DND-41 (cell line): ENCODE measurements around the gene XXYLT1.

Experiments
- EZH2 ChIP-seq: IDR thresholded peaks from 3 replicates; pipeline ENCODE4 v1.6.1; 2012; ENCODE audit warnings: borderline replicate concordance, low read depth, mild to moderate bottlenecking, moderate library complexity, low read length, inconsistent platforms; ENCODE audit not compliant: severe bottlenecking
- TF ChIP-seq, protein P1 (sequence below): IDR thresholded peaks from 2 replicates; pipeline ENCODE4 v1.5.1; 2012; ENCODE audit warnings: borderline replicate concordance, low read length, moderate library complexity, mild to moderate bottlenecking; ENCODE audit not compliant: poor library complexity, severe bottlenecking; ENCODE audit errors: extremely low read depth

DNA sequence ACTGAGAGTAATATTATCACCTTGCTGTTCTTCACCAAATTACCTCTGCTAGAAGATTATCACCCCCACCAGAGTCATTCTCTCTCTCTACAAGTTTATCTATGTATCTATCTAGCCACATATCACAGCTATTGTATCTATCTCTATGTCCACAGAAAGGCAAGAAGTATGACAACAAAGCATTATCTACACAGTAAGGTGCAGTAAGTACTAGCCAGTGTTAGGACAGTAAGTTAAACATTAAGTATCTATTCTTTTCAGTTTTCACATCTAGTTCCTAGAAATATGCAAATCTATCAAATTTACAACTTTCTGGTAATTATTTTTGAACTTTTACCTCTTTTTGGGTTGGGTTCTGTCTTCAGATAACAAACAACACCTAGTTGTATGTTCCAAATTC, 26.5 kb upstream of the XXYLT1 start:
- TF ChIP-seq, protein P1, sequence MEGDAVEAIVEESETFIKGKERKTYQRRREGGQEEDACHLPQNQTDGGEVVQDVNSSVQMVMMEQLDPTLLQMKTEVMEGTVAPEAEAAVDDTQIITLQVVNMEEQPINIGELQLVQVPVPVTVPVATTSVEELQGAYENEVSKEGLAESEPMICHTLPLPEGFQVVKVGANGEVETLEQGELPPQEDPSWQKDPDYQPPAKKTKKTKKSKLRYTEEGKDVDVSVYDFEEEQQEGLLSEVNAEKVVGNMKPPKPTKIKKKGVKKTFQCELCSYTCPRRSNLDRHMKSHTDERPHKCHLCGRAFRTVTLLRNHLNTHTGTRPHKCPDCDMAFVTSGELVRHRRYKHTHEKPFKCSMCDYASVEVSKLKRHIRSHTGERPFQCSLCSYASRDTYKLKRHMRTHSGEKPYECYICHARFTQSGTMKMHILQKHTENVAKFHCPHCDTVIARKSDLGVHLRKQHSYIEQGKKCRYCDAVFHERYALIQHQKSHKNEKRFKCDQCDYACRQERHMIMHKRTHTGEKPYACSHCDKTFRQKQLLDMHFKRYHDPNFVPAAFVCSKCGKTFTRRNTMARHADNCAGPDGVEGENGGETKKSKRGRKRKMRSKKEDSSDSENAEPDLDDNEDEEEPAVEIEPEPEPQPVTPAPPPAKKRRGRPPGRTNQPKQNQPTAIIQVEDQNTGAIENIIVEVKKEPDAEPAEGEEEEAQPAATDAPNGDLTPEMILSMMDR, result no peak
- no peak for TF ChIP-seq EZH2
